GM12865 (cell line): ENCODE results near the gene THAP8.

Experiments used
- DNase-seq: peaks from one replicate; pipeline ENCODE4 v3.0.0; 2010; ENCODE audit warnings: low read depth
- H3K4me3 ChIP-seq: 2 replicates; pipeline ENCODE4 v1.5.1; 2011; ENCODE audit warnings: mild to moderate bottlenecking, low read depth, low read length, control low read depth
- CTCF ChIP-seq: IDR thresholded peaks from 2 replicates; pipeline ENCODE4 v1.5.1; 2011; ENCODE audit warnings: low read length, control low read depth, low read depth, inconsistent platforms; ENCODE audit not compliant: insufficient read depth; ENCODE audit errors: missing control alignments

Gene THAP8

GRCh38 chr19:36084231-36085009 is 30.3 kb upstream of the THAP8 start:
- no peak overlapping the region for H3K4me3 ChIP-seq
- no peak for DNase-seq
- no peak for TF ChIP-seq CTCF

- TF ChIP-seq CTCF, result no peak
- H3K4me3 ChIP-seq, result no peak overlapping the region
Observed at GRCh38 chr19:36082916-36083315, 28.8 kb upstream of the THAP8 start.

GRCh38 chr19:36081894-36082293 is 27.8 kb upstream of the THAP8 start:
- DNase-seq, result no peak
- no peak for TF ChIP-seq CTCF
- no peak overlapping the region for H3K4me3 ChIP-seq

More at GRCh38 chr19:36082916-36083315, 28.8 kb upstream of the THAP8 start:
- DNase-seq, result no peak

DNA sequence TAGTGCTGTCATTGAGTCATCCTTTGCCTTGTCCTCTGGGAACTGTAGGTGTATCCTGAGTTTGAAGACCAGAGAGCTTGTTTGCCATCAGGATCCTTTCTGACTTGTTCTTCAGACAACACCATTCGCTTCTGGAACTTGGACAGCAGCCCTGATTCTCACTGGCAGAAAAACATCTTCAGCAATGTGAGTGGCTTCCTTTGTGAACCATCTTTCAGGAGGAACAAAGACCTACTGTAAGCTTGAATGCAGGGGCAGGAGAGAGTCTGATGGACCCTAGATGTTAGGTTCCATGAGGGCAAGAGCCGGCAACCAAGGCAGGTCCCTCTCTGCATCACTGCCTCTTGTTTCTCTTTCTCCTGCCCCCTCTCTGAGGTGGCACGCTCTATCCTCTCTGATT is 27.3 kb upstream of the THAP8 start:
- no peak for DNase-seq
- no peak overlapping the region for H3K4me3 ChIP-seq
- TF ChIP-seq CTCF, result no peak

GRCh38 chr19:36079389-36079945 is 25.4 kb upstream of the THAP8 start:
- no peak for DNase-seq
- no peak overlapping the region for H3K4me3 ChIP-seq
- no peak for TF ChIP-seq CTCF

DNA sequence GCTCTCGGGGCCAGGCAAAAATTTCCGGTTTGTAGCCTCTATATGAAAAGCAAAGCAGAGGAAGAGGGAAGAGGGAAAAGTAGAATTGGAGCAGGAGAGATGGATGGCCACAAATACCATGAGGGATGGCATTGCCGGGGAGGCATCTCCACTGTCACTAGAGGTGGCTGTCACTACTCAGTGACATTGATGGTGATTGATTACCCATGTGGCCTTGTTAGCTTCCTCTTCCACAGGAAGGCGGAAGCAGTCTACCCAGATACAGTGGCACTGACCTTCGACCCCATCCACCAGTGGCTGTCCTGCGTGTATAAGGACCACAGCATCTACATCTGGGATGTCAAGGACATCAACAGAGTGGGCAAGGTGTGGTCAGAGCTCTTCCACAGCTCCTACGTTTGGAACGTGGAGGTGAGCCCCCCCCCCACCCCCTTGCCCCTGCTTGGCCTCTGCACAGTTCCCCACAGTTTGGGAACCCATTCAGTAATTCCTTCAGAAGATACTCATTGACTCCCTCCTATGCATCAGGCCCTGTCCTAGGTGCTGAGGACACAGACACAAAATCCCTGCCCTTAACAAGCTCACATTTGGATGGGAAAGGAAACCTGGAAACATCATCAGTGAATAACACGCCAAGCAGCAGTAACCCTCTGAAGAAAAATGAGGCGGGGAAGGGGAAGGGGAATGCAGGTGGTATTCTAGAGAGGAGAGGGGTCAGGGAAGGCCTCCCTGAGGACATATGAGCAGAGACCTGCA is 19.2 kb upstream of the THAP8 start:
- DNase-seq, result no peak
- no peak for TF ChIP-seq CTCF
- no peak overlapping the region for H3K4me3 ChIP-seq
